Right ventricle myocardium superior (tissue), 1 donor: ENCODE results near the gene POLR3H. TPM values are rescaled to one million over a fixed set of nuclear protein-coding genes. Genes with fewer than 3 reads are reported as not detected.
"Not testable (repeated sequence)": the region's sequence is repeated elsewhere in the genome, so short reads cannot be mapped to it uniquely, and the experiment has no call there.

Source experiments
- ATAC-seq: fragments of 200-7000 bp; cut with Tn5 transposase; one replicate; pipeline ENCODE4 v1.9.1; 2020; ENCODE audit warnings: mild to moderate bottlenecking; ENCODE audit not compliant: poor library complexity
- DNase-seq: peaks from one replicate; pipeline ENCODE4 v3.0.0-alpha.2; 2020
- intact Hi-C: fragments of 100-400 bp; cut with DNase I; formaldehyde crosslinking; loops from one replicate; pipeline ENCODE4 v1.11.2; 2022
- total RNA-seq: library from RNA; stranded (reverse); fragmentation: NEBNext Ultra II Directional; extraction: Animal tissue kit (Norgen Biotek cat#: 25700); gene quantifications from one replicate; pipeline ENCODE4 v1.2.1, GENCODE V29; 2021
- donor health status: DM: no; HTN: yes; CAD: no; lungs with severe emphysema.

POLR3H gene
- total RNA-seq, 1 donor from 2014 or later = 18.3 TPM

DNA sequence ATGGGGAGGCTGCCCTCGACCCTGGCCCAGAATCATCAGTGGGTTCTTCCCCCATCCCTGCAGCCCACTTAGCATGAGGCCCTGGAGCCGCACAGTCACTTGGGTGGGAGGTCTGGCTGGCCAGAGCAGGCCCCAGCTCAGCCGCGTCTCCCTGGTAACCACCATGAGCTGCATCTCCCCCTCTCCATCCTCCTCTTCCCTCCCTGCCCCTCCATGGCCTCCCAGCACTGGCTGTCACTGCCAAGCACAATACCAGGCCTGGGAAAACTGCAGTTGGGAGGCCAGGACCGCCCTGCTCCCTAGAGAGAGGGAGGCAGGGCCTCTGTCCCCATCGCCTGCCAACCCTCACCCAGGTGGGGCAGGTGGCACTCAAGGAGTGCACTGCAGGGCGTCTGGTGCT lies 24.5 kb upstream of the POLR3H start:
- intact Hi-C loops = no loop called here
- DNase-seq (no peak), ATAC-seq (no peak)

DNA sequence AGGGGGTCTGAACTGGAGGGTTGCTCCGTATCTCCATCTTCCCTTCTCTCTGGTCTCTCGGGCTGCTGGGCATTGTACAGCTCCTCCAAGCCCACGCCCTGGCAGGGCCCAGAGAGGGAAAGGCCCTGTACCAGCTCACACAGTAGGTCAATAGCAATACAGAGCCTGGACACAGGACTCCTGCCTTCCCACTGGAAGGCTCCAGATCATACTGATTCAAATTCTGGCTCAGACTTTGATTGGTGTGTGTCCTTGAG lies 23.2 kb upstream of the POLR3H start:
- intact Hi-C loops = no loop called here
- no peak for ATAC-seq

DNA sequence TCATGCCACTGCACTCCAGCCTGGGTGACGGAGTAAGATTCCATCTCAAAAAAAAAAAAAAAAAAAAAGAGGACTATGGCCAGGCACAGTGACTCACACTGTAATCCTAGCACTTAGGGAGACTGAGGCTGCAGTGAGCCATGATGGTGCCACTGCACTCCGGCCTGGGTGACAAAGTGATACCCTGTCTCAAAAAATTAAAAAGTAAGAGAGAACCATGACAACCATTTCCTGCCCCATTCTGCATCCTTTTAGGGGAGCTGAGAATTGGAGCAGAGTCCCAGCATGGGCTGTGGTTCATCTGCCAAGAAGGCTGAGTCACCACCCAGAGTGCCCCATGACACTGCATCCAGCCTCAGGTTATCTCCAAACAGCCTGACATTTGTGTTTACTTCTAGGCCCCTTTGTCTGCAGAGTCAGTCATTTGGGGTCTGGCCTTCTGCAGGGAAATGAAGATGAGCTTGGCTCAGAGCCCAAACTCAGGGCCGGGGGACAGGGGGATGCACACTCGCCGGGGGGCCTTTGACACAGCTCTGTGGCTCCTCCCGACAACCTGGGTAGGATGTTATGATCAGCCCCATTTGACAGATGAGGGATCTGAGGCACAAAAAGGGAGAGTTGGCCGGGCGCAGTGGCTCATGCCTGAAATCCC lies 21.3 kb upstream of the POLR3H start:
- ATAC-seq = peak; percentile 19
- intact Hi-C loops = no loop called here
- no peak for DNase-seq

More for the DNA sequence above, 23.2 kb upstream of the POLR3H start:
- no peak for DNase-seq

DNA sequence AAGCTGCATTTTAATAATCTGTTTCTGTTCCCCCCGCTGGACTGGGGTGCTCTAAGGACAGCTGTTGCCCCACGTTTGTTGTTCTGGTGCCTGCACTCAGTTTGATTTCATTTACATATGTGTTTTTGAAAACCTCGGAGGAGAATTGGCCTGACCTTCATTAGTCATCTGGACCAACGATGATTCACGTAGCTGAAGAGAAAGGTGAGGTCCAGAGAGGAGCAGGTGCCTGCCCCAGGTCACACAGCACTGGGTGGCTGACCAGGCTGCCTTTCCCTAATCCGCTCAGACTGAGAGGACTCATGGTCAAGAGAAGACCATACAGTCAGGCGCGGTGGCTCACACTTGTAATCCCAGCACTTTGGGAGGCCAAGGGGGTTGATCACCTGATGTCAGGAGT lies 20.3 kb upstream of the POLR3H start:
- intact Hi-C loops = no loop called here
- ATAC-seq (no peak), DNase-seq (no peak)

GRCh38 chr22:41563051-41563711 lies 18.9 kb upstream of the POLR3H start:
- DNase-seq = no peak
- intact Hi-C loops = no loop called here
- ATAC-seq = peak; percentile 20

DNA sequence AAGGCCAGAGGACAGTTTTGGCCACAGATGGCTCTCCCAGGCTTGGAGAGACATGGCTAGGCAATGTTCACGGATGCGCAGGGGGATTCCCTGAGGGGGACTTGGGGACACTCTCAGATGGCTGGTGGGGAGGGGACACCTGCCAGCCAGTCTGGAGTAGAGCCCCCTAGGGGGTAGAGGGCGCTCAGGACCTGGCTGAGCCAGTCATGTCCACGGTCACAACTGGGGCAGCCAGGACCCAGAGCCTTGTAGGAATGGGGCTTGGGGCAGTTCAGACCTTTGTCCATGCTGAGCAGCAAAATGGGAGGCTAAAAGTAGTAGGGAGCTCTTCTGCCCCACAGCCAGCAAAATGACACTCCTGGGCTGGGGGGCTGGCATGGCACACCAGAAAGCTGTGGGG lies 18.2 kb upstream of the POLR3H start:
- DNase-seq = no peak

DNA sequence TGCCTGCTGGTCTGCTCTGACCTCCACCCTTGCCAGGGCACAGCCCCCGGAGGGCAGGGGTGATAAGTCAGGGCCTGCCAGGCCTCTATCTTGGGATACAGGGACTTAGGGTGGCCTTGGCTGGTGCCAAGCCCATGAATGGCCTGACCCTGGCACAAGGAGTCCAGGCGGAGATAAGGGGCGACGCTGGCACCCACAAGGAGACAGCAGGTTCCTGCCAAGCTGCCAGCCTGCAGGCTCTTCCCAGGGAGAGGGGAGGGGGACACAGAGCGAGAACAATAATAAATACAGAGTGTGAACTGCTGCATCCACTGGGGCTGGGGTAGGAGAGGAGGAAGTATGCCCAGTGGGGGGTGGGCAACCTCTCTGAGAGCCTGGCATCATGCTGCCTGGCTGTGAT lies 17.5 kb upstream of the POLR3H start:
- ATAC-seq (peak; percentile 68), DNase-seq (peak; percentile 72)
- intact Hi-C loops = no loop called here

More for the DNA sequence above, 18.2 kb upstream of the POLR3H start:
- intact Hi-C loops = no loop called here
- ATAC-seq = no peak

- intact Hi-C loops = no loop called here
- ATAC-seq = peak; percentile 26
- DNase-seq = no peak
Measured at GRCh38 chr22:41561335-41561734, 17.1 kb upstream of the POLR3H start.

DNA sequence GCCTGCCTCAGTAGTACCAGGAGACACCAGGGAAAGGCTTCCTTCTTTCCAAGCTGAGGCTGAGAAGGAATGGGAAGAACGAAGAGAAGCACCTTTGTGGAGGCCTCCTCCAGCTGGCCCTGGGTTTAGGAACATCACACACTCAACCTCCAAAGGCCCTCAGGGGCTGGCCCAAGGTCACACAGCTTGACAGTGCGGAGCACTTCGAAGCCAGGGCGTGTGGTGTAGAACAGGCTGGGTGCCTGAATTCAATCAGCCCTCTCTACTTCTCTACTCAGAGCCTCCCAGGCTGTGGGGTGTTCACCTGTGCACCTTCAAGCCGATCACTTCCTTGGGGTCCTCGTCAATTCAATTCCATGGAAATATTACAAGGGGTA lies 15.8 kb upstream of the POLR3H start:
- ATAC-seq = peak; percentile 11
- DNase-seq = no peak
- intact Hi-C loops = no loop called here

DNA sequence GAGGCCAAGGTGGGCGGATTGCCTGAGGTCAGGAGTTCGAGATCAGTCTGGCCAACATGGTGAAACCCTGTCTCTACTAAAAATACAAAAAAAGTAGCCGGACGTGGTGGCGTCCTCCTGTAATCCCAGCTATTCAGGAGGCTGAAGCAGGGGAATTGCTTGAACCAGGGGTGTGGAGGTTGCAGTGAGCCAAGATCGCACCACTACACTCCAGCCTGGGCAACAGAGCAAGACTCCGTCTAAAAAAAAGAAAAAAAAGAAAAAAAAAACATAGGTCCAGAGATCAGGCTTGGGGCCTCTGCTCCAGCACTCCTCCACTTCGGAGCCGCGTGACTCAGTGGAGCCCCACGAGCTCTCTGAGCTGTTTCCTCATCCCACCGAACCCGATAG lies 14.0 kb upstream of the POLR3H start:
- DNase-seq, ATAC-seq, intact Hi-C loops: not testable (repeated sequence)

- DNase-seq = peak; percentile 90
- intact Hi-C loops = no loop called here
- peak; percentile 26 for ATAC-seq
Measured at GRCh38 chr22:41557401-41558240, 13.4 kb upstream of the POLR3H start.

DNA sequence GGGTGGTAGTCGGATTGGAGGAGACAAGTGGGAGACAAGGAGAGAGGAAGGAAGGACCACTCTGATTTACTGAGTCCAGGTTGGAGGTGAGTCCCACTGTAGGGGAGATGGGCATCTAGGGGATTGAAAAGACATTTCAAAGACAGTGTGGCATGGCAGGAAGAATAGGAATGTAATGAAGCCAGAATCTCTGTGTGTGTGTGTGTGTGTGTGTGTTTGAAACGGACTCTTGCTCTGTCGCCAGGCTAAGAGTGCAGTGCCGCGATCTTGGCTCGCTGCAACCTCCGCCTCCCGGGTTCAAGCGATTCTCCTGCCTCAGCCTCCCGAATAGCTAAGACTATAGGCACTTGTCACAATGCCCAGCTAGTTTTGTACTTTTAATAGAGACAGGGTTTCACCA lies 12.3 kb upstream of the POLR3H start:
- ATAC-seq (no peak), DNase-seq (no peak)
- intact Hi-C loops = no loop called here

- intact Hi-C loops = no loop called here
- ATAC-seq (peak; percentile 11), DNase-seq (no peak)
Measured at GRCh38 chr22:41555325-41555982, 11.2 kb upstream of the POLR3H start.

DNA sequence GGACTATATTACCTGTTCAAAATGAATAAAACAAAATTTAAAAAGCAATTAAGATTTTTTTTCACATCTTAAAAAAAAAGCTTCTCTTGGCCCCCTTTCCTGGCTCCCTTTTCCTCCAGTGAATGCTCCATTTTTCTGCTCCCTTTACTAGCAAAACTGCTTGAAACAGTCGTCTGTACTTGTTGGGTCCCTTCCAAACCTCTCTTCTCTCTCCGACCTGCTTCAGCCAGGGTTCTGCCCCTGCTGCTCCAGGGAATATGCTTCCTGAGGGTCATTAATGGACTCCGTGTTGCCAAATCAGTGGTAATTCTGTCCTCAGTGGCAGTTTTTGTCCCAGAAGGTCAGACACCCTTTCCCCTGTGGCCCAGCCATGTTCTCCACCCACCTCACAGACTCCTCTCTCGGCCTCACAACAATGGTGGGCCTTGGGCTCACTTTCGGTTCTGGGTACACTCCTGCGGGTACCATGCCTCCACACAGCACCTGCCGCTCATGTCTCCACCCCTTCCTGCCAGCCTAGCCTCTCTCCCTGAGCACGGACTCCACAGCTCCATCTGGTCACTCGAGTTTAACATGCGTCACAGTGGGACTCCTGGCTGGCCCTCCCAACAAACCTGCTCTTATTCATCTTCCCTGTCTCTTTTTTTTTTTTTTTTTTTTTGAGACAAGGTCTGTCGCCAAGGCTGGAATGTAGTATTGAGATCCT lies 7.8 kb upstream of the POLR3H start:
- DNase-seq = no peak
- intact Hi-C loops = no loop called here

GRCh38 chr22:41550952-41551491 lies 6.8 kb upstream of the POLR3H start:
- no peak for DNase-seq

More for the DNA sequence above, 7.8 kb upstream of the POLR3H start:
- no peak for ATAC-seq

DNA sequence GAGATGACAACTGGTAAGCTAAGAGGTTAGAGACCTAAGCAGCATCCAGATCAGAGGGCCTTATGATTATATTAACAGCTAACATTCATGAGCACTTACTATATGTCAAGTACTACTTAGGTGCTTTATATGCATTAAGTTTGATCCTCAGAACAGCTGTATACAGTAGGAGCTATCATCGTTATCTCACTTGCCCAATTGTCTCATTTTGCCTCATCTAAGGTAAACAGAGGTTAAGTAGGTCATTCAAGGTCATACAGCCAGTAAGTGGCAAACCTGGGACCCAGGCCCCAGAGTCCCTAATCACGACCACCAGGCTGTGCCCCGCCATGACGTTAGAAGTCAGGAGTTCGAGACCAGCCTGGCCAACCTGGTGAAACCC lies 4.6 kb upstream of the POLR3H start:
- ATAC-seq (no peak), DNase-seq (no peak)
- intact Hi-C loops = no loop called here

More at GRCh38 chr22:41550952-41551491, 6.8 kb upstream of the POLR3H start:
- no peak for ATAC-seq
- intact Hi-C loops = no loop called here

GRCh38 chr22:41544671-41545476 lies 604 bp upstream of the POLR3H start:
- DNase-seq (no peak), ATAC-seq (no peak)
- intact Hi-C loops = no loop called here

- intact Hi-C loops = no loop called here
- no peak for ATAC-seq
- DNase-seq = no peak
Measured at GRCh38 chr22:41542224-41542623, 2.0 kb downstream of the POLR3H start.
